22Rv1 (cell line): Measurements from ENCODE around the gene C1orf159.

Experiments
- ZFX ChIP-seq: fragments of 450-650 bp; IDR thresholded peaks from 2 replicates; pipeline ENCODE4 v1.6.1; 2017; ENCODE audit warnings: antibody characterized with exemption, borderline replicate concordance
- TF ChIP-seq, protein P1 (sequence below): fragments of 450-650 bp; IDR thresholded peaks from 2 replicates; pipeline ENCODE4 v1.5.1; 2017; ENCODE audit warnings: mild to moderate bottlenecking

DNA sequence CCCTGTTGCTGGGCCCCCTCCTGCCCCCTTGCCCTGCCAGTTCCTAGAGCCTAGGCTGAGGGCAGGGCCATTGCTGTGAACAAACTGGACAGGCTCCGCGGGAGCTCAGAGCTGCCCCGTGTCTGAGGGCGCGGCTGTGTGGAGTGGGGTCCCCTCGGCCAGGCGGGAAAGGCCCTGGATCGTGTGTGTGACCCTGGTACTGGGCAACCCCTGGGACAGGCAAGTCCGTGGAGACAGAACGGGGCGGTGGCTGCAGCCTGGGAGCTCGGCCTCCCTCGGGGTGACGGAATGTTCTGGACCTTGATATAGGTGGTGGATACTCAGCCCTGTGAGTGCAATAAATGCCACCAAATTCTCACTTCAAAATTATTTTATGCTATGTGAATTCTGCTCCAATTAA, 27.7 kb upstream of the C1orf159 start:
- TF ChIP-seq, protein P1, sequence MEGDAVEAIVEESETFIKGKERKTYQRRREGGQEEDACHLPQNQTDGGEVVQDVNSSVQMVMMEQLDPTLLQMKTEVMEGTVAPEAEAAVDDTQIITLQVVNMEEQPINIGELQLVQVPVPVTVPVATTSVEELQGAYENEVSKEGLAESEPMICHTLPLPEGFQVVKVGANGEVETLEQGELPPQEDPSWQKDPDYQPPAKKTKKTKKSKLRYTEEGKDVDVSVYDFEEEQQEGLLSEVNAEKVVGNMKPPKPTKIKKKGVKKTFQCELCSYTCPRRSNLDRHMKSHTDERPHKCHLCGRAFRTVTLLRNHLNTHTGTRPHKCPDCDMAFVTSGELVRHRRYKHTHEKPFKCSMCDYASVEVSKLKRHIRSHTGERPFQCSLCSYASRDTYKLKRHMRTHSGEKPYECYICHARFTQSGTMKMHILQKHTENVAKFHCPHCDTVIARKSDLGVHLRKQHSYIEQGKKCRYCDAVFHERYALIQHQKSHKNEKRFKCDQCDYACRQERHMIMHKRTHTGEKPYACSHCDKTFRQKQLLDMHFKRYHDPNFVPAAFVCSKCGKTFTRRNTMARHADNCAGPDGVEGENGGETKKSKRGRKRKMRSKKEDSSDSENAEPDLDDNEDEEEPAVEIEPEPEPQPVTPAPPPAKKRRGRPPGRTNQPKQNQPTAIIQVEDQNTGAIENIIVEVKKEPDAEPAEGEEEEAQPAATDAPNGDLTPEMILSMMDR = no peak
- TF ChIP-seq ZFX = no peak
